Central memory CD4-positive, alpha-beta T cell (primary cell): ENCODE data around the gene CCDC34.

ENCODE experiments used
- DNase-seq: peaks from one replicate; pipeline ENCODE4 v3.0.0; 2022

Gene CCDC34

GRCh38 chr11:27315836-27316235, 47.2 kb downstream of the CCDC34 start:
- DNase-seq = no peak

GRCh38 chr11:27313157-27313821, 49.7 kb downstream of the CCDC34 start:
- DNase-seq = no peak

GRCh38 chr11:27312110-27312509, 50.9 kb downstream of the CCDC34 start:
- no peak for DNase-seq

GRCh38 chr11:27310707-27311106, 52.3 kb downstream of the CCDC34 start:
- DNase-seq = no peak

GRCh38 chr11:27310182-27310581, 52.8 kb downstream of the CCDC34 start:
- DNase-seq = no peak

- no peak for DNase-seq
These were observed 54.0 kb downstream of the CCDC34 start for GRCh38 chr11:27309046-27309445.

- no peak for DNase-seq
These were observed 55.8 kb downstream of the CCDC34 start for GRCh38 chr11:27307232-27307631.

- DNase-seq = no peak
These were observed 57.3 kb downstream of the CCDC34 start for GRCh38 chr11:27305751-27306150.

GRCh38 chr11:27304514-27304913, 58.5 kb downstream of the CCDC34 start:
- no peak for DNase-seq

GRCh38 chr11:27303903-27304302, 59.1 kb downstream of the CCDC34 start:
- no peak for DNase-seq

- DNase-seq = no peak
These were observed 62.0 kb downstream of the CCDC34 start for GRCh38 chr11:27300974-27301373.

GRCh38 chr11:27297616-27298015, 65.4 kb downstream of the CCDC34 start:
- no peak for DNase-seq

GRCh38 chr11:27296497-27296896, 66.5 kb downstream of the CCDC34 start:
- DNase-seq = no peak

GRCh38 chr11:27295928-27296327, 67.1 kb downstream of the CCDC34 start:
- DNase-seq = no peak

GRCh38 chr11:27294654-27295053, 68.4 kb downstream of the CCDC34 start:
- no peak for DNase-seq

- DNase-seq = no peak
These were observed 69.2 kb downstream of the CCDC34 start for GRCh38 chr11:27293515-27294417.

- DNase-seq = no peak
These were observed 70.4 kb downstream of the CCDC34 start for GRCh38 chr11:27292637-27293010.

GRCh38 chr11:27291954-27292636, 70.9 kb downstream of the CCDC34 start:
- DNase-seq = no peak

GRCh38 chr11:27291302-27291889, 71.6 kb downstream of the CCDC34 start:
- DNase-seq = no peak

- DNase-seq = no peak
These were observed 72.6 kb downstream of the CCDC34 start for GRCh38 chr11:27290261-27291050.
